ENCODE data around the gene DUSP8. TPM values are rescaled to one million over a fixed set of nuclear protein-coding genes. Genes with fewer than 3 reads are reported as not detected.
"Not testable (repeated sequence)": the region's sequence is repeated elsewhere in the genome, so short reads cannot be mapped to it uniquely, and the experiment has no call there.

DUSP8 gene
- total and polyA plus RNA-seq, 2 donors, result 0.85 to 6.8 TPM

DNA sequence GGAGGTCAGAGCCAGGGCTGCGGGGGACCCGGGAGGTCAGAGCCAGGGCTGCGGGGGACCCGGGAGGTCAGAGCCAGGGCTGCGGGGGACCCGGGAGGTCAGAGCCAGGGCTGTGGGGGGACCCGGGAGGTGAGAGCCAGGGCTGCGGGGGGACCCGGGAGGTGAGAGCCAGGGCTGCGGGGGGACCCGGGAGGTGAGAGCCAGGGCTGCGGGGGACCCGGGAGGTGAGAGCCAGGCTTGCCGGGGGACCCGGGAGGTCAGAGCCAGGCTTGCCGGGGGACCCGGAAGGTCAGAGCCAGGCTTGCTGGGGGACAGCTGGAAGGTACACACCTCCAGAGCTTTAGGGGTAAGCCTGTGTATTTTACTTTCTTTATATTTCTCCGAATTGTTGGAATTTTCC is 61.7 kb downstream of the DUSP8 start:
- 84% methylated on average over 15 of the region's 18 CpGs for WGBS
- not testable (repeated sequence) for H3K27ac ChIP-seq (ENCODE audit: low read depth); DNase-seq (ENCODE audit: extremely low spot score); H3K4me3 ChIP-seq (ENCODE audit: low read depth, low read length); H3K36me3 ChIP-seq (ENCODE audit: insufficient read depth); H3K4me1 ChIP-seq (ENCODE audit: insufficient read depth)

DNA sequence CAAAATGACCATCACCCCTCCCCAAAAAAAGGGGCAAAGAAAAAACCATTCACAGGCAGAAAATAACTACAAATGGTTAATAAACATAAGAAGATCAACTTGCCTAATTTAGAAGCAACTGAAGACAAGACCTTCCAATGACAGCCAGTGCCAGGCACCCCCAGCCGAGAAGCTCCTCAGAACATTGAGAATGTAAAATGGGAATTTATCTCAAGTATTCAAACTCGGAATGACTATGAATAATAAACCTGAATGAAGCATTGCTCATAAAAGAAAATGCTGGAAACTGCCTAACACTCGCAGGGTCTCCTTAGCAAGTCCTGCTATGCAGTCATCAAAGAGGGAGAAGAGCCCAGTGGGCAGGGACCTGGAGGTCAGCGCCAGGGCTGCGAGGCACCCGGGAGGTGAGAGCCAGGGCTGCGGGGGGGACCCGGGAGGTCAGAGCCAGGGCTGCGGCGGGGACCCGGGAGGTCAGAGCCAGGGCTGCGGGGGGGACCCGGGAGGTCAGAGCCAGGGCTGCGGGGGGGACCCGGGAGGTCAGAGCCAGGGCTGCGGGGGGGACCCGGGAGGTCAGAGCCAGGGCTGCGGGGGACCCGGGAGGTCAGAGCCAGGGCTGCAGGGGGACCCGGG is 62.3 kb downstream of the DUSP8 start:
- H3K4me3 ChIP-seq (ENCODE audit: low read depth, low read length), result no peak overlapping the region
- 80% methylated on average over 20 of the region's 20 CpGs for WGBS
- no peak overlapping the region for H3K27ac ChIP-seq (ENCODE audit: low read depth)
- H3K4me1 ChIP-seq (ENCODE audit: insufficient read depth), result no peaks in the 10 kb centered on the region
- no peak for DNase-seq (ENCODE audit: extremely low spot score)
- H3K36me3 ChIP-seq (ENCODE audit: insufficient read depth), result no peaks in the 10 kb centered on the region

DNA sequence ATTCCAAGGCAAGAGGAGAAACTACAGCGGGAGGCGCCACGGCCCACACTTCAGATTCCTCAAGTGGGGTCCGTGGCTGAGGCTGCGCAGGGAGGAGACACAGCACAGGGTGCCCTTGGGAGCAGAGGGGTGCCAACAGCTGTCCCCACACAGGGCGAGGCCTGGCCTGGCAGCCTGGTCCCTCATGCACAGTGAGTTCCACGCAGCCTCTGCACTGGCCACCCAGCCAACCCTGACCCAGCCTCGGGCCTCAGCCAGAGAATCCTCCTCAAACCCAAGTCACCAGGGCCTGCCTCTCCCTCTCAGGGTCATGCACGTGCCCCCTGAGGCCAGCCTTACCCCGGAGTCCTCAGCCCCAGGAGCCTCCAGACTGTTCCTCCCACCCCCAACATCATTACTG is 63.1 kb downstream of the DUSP8 start:
- Histone ChIP-seq H3K36me3 (ENCODE audit: insufficient read depth) (no peaks in the 10 kb centered on the region), H3K27ac (ENCODE audit: low read depth) (no peak overlapping the region), H3K4me3 (ENCODE audit: low read depth, low read length) (no peak overlapping the region), H3K4me1 (ENCODE audit: insufficient read depth) (no peaks in the 10 kb centered on the region)
- WGBS, result 87% methylated on average over 10 of the region's 10 CpGs
- DNase-seq (ENCODE audit: extremely low spot score), result no peak

DNA sequence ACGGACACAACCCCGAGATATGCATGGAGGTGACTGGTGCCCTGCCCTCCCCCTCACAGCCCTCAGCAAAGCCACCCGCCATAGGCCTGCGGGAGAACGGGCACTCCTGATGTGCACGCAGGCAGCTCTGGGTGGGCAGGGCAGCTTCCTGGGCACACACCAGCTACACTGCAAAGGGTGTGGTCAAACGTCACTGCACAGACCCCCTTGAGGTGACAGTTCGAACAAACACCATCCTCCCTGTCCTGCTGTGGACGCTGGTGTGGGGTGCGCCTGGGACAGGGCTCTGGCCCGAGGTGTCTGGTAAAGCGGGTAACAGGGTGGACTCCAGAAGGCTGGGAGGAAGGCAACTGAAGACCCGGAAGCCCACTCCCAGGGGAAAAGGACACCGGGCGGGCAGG is 63.6 kb downstream of the DUSP8 start:
- no peaks in the 10 kb centered on the region for H3K4me1 ChIP-seq (ENCODE audit: insufficient read depth)
- no peak for DNase-seq (ENCODE audit: extremely low spot score)
- no peaks in the 10 kb centered on the region for H3K36me3 ChIP-seq (ENCODE audit: insufficient read depth)
- WGBS, result 78% methylated on average over 15 of the region's 15 CpGs
- no peak overlapping the region for H3K4me3 ChIP-seq (ENCODE audit: low read depth, low read length)
- H3K27ac ChIP-seq (ENCODE audit: low read depth), result no peak overlapping the region

DNA sequence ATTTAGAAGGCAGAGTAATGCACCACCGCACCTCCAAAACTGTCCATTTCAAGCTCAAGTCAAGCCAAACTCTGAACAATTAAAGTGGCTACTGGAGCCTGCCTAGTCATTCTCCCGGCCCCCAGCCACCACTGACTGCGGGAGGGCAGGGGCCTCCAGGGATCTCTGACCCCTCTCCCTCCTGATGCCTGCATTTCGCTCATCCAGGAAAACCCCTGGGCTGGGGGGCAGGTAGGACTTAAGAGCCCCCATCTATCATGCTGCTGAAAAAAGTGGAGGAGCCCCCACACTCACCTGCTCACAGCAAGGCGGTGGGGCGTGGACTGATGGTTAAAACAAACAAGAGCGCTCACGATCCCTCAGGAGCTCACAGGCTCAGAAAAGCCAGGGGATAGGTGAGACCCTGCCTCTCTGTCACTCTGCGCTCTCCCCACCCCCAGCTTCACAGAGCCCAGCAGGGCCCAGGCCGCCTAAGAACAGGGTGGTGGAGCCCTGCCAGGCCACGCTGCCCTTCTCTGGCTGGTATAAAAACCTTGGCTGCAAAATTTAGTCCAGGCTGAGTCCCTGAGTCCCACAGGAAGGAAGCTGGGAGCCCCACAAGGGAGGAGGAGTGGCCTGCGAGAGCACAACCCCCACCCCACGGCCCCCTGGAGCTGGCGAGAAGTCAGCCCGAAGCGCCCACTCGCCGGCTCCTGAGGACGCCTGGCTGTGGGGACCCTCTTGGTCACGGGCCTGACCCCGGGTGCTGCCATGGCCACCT is 64.5 kb downstream of the DUSP8 start:
- no peak for DNase-seq (ENCODE audit: extremely low spot score)
- Histone ChIP-seq H3K27ac (ENCODE audit: low read depth) (no peak overlapping the region), H3K36me3 (ENCODE audit: insufficient read depth) (no peaks in the 10 kb centered on the region), H3K4me1 (ENCODE audit: insufficient read depth) (no peaks in the 10 kb centered on the region), H3K4me3 (ENCODE audit: low read depth, low read length) (no peak overlapping the region)
- 71% methylated on average over 21 of the region's 21 CpGs for WGBS

DNA sequence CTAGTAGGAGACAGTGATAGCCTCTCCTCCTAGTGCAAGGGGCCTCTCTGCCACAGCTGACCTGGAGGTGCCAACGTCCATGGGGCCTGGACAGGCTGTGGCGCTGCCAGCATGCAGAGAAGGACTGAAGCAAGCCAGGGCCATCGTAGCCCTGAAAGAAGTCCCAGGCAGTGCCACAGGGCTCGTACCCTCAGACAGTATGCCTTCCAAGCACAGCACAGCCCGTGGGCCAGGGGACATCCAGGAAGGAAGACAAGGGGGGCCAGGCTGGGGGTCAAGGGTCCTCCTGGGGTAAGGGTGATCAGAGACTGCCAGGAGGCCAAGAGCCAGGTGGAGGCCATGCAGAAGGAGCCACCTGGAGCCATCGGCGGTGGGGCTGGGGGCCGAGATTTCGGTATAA is 65.1 kb downstream of the DUSP8 start:
- Histone ChIP-seq H3K27ac (ENCODE audit: low read depth) (no peak overlapping the region), H3K4me3 (ENCODE audit: low read depth, low read length) (no peak overlapping the region), H3K36me3 (ENCODE audit: insufficient read depth) (no peaks in the 10 kb centered on the region), H3K4me1 (ENCODE audit: insufficient read depth) (no peaks in the 10 kb centered on the region)
- DNase-seq (ENCODE audit: extremely low spot score), result no peak
- WGBS, result 91% methylated on average over 9 of the region's 9 CpGs

DNA sequence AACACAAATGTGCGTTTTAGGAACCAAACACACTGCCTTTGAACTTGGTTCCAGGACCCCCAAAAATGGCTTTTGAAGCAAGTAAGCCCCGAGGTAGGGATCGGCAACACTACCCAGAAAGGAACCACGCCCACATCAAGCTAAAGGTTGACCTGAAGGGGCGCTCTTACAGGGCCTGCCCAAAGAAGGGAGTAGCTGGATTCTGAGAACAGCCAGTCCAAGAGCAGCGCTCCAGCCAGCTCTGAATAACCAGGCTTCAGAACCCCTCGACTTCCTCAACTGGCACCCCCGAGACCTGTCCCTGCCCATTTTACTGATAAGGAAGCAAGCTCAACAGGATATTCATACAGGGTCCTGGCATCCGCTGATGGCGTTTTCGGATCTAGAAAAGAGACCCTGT is 66.6 kb downstream of the DUSP8 start:
- 84% methylated on average over 11 of the region's 11 CpGs for WGBS
- Histone ChIP-seq H3K36me3 (ENCODE audit: insufficient read depth) (no peaks in the 10 kb centered on the region), H3K4me3 (ENCODE audit: low read depth, low read length) (no peak overlapping the region), H3K4me1 (ENCODE audit: insufficient read depth) (no peaks in the 10 kb centered on the region), H3K27ac (ENCODE audit: low read depth) (no peak overlapping the region)
- DNase-seq (ENCODE audit: extremely low spot score), result no peak

DNA sequence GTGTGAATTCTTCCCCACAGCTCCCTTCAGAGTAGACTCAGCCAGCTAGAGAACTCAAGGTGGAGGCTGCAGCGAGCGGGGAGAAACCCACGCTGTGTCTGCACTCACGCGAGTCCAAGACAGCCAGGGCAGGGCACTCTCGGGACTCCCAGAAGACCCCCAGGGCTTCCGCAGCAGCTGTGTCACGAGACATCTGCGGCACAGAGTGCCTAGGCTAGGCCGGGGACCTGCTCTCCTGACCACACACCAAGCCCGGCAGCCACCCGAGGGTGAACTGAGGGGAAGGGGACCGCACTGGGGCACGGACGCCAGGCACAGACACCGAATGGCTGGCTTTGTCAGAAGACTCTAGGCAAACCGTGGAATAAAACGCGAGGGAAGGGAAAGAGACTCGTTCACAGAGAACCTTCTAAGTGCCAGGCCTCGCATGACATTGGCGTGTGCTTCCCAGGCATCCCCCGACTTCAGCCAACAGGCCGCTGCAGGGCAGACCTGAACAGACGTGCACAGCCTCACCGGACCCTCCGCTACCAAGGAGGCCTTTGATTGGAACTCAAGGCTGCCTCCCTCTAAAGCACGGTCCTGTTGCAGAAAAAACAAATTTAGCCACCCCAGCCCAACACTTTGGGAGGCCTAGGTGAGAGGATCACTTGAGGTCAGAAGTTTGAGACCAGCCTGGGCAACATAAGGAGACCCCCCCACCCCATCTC is 67.3 kb downstream of the DUSP8 start:
- Histone ChIP-seq H3K36me3 (ENCODE audit: insufficient read depth) (no peaks in the 10 kb centered on the region), H3K4me1 (ENCODE audit: insufficient read depth) (no peaks in the 10 kb centered on the region), H3K4me3 (ENCODE audit: low read depth, low read length) (no peak overlapping the region), H3K27ac (ENCODE audit: low read depth) (no peak overlapping the region)
- 93% methylated on average over 28 of the region's 28 CpGs for WGBS
- DNase-seq (ENCODE audit: extremely low spot score), result no peak

DNA sequence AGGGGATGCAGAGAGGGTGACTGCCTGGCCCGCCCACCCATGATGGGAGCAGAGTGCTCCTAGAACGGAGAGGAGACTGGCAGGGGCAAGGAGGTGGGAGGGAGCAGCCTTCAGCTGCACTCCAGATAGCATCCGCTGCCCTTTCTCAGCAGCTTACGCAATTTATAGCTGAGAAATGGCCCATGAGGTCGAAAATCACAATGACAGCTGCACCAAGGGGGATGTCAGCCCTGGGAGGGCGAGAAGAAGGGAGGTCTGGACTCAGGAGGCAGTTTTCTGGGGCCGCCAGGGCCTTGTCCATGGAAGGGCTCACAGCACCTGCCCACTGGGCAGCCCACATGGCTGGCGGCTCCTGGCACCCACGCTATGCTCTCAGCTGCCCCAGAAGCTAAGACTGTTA is 67.9 kb downstream of the DUSP8 start:
- no peaks in the 10 kb centered on the region for H3K4me1 ChIP-seq (ENCODE audit: insufficient read depth)
- H3K27ac ChIP-seq (ENCODE audit: low read depth), result no peak overlapping the region
- H3K4me3 ChIP-seq (ENCODE audit: low read depth, low read length), result no peak overlapping the region
- no peaks in the 10 kb centered on the region for H3K36me3 ChIP-seq (ENCODE audit: insufficient read depth)
- DNase-seq (ENCODE audit: extremely low spot score), result no peak
- WGBS, result 82% methylated on average over 9 of the region's 9 CpGs

Other genes starting within 250 kb of the DUSP8 start
- 3.0 TPM for gene BRSK2, start 182.3 kb downstream of the DUSP8 start, total RNA-seq
- 2.6 TPM for gene BRSK2, start 182.3 kb downstream of the DUSP8 start, polyA plus RNA-seq
- 27.5 TPM for gene MOB2, start 85.5 kb downstream of the DUSP8 start, total RNA-seq
- gene MOB2, start 85.5 kb downstream of the DUSP8 start, polyA plus RNA-seq, result 120 TPM
- not detected for gene KRTAP5-1, start 13.0 kb upstream of the DUSP8 start, total RNA-seq
- gene KRTAP5-1, start 13.0 kb upstream of the DUSP8 start, polyA plus RNA-seq, result not detected
- gene KRTAP5-2, start 26.0 kb upstream of the DUSP8 start, total RNA-seq, result not detected
- not detected for gene KRTAP5-2, start 26.0 kb upstream of the DUSP8 start, polyA plus RNA-seq
- not detected for gene KRTAP5-3, start 36.2 kb upstream of the DUSP8 start, total RNA-seq
- gene KRTAP5-3, start 36.2 kb upstream of the DUSP8 start, polyA plus RNA-seq, result not detected
- not detected for gene KRTAP5-4, start 49.9 kb upstream of the DUSP8 start, total RNA-seq
- not detected for gene KRTAP5-4, start 49.9 kb upstream of the DUSP8 start, polyA plus RNA-seq
- not detected for gene KRTAP5-5, start 57.5 kb upstream of the DUSP8 start, total RNA-seq
- not detected for gene KRTAP5-5, start 57.5 kb upstream of the DUSP8 start, polyA plus RNA-seq
- not detected for gene KRTAP5-6, start 124.9 kb upstream of the DUSP8 start, total RNA-seq
- not detected for gene KRTAP5-6, start 124.9 kb upstream of the DUSP8 start, polyA plus RNA-seq
- 1.0 TPM for gene IFITM10, start 178.3 kb upstream of the DUSP8 start, total RNA-seq
- 1.9 TPM for gene IFITM10, start 178.3 kb upstream of the DUSP8 start, polyA plus RNA-seq
- 76.4 TPM for gene CTSD, start 191.7 kb upstream of the DUSP8 start, total RNA-seq
- 495 TPM for gene CTSD, start 191.7 kb upstream of the DUSP8 start, polyA plus RNA-seq